Mesenteric fat pad (tissue), 1 donor: ENCODE measurements around the gene HPSE2. TPM values are rescaled to one million over a fixed set of nuclear protein-coding genes. Genes with fewer than 3 reads are reported as not detected.

Experiments
- DNase-seq: peaks from one replicate; pipeline ENCODE4 v3.0.0-alpha.2; 2020; ENCODE audit warnings: low spot score
- microRNA-seq: library from miRNA; unstranded; fragments of <30 nt; microRNA quantifications from one replicate; pipeline ENCODE4 v1.2.0, GENCODE V29; 2020; ENCODE audit warnings: borderline number of aligned reads
- total RNA-seq: library from RNA; stranded (reverse); fragmentation: NEBNext Ultra II Directional; extraction: Animal tissue kit (Norgen Biotek cat#: 25700); gene quantifications from one replicate; pipeline ENCODE4 v1.2.1, GENCODE V29; 2021
- donor health status: DM: yes; HTN: yes; CAD: no.

Gene HPSE2
- total RNA-seq, 1 donor from 2014 or later, result 1.9 TPM

- peak; percentile 78 for DNase-seq
These were observed 817.5 kb downstream of the HPSE2 start for GRCh38 chr10:98417973-98418664.

DNA sequence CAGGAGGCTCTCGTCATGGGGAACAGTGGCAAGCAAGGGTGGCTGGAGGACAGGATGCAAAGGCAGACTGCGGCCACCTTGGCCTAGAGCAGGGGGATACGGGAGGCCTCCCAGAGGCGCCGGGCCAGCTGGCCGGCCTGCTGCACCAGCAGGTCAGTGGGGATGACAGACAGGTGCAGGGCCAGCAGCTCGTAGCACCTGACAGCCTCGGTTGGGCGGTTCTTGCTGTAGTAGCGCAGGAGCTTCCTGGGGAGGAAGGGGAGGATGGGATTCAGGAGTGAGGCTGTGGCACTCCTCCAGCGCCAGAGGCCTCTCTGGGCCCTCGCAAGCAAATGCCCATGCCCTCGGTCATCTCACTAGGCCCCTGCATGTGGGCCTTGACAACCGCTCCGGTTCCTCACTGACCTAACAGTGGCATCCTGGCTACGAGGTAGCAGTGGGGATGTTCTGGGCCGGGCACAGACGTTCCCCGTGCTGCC, 818.1 kb downstream of the HPSE2 start:
- peak; percentile 64 for DNase-seq

GRCh38 chr10:98416606-98417388, 818.9 kb downstream of the HPSE2 start:
- peak; percentile 72 for DNase-seq

GRCh38 chr10:98415731-98416119, 819.9 kb downstream of the HPSE2 start:
- no peak for DNase-seq

DNA sequence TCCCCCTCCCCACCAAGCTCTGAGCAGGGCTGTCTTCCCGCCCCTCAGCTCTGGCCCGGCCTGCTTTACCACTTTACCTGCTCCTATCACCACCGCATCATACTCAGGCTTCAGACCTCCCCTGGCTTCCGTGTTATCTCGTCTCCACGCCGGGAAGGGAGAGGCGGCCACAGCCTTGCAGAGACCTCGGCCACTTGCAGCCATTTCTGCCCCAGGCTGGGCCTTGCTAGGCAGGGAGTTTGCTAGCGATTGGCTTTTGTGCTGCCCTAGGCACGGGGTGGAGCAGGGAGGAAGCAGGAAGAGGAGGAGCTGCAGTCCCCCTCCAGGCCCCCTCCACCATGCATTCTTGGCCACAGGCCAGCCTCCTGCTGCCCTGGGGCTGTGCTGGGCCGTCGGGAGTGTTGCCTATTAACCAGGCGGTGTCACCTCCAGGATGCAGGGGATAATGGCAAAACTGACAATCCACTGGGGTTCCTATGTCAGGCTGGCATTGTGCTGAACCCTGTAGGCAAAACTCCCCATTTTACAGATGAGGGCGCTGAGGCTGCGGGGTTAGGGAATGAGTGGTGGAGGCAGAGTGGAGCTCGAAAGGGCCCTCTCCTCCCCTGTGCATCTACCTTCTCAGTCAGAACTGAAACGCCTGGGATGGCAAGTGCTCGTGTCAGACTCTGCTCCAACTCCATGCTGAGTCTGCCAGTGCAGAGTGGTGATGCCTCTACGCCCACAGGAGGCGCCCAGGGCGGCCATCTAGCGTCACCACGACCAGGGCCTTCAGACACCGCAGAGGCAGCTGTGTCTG, 820.5 kb downstream of the HPSE2 start, which contains the start of gene PYROXD2:
TSS of gene PYROXD2 (minus strand) at position 251 of the 799 bp plus-strand sequence. CDS start at position 204, 47 bp downstream.
- DNase-seq, result peak; percentile 95

GRCh38 chr10:98414578-98414931, 821.1 kb downstream of the HPSE2 start:
- no peak for DNase-seq

DNA sequence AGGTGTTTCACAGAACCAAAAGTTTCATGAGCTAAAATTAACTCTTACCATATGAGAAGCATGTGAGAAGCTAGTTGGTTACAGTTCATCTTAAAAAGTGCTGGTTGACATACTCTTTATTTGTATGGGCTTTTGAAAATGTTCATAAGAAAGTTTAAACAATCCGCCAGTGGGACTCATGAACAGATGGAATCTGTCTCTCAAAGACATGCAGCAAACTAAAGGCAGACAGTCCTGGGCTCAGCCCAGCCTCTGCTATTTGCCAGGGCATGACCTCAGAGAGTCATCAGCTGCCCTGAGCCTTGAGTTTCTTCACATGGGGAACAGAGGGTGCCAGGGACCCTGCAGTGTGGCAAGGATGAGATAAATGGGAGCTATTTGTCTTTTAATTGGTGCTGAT, 823.9 kb downstream of the HPSE2 start:
- no peak for DNase-seq

GRCh38 chr10:98411166-98411565, 824.5 kb downstream of the HPSE2 start:
- no peak for DNase-seq

- DNase-seq, result no peak
These were observed 824.9 kb downstream of the HPSE2 start for GRCh38 chr10:98410759-98411158.

DNA sequence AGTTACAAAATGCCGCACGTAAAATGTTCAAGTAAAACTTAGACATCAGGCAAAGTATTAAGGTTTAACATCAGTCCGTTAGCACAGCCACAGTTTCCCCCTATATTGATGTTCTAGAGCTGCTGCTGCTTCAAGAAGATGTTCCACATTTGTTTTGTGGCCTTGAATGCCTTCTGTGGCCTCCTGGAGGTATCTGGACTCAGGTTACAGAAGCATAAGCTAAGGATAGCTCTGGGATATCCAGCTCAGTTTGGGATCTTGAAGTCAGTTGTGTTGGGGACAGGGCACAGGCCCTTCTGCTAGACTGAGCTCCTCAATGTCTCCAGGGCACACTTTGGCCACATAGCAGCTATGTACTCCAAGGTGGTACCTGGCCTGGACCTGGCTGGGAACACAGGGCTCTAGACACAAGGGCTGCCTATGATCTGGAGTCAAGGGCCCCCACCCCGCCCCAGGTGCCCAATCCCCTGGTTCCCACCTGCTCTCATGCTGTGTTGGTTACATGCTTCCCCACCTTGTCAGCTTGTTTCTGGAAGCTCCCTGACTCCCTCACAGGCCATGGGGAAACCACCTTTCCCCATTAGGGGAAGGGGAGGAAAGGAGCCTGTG, 825.4 kb downstream of the HPSE2 start:
- no peak for DNase-seq

GRCh38 chr10:98408799-98409198, 826.9 kb downstream of the HPSE2 start:
- no peak for DNase-seq

GRCh38 chr10:98407744-98408241, 827.9 kb downstream of the HPSE2 start:
- no peak for DNase-seq

Small RNA genes within 50 kb of the gene (microRNA-seq; reads per million reads assigned to microRNA genes)
- not detected for gene MIR4685
- gene MIR6507, result not detected

Other genes with a start within 250 kb of the HPSE2 start
- 0.61 TPM for gene CNNM1, start 93.5 kb upstream of the HPSE2 start, total RNA-seq
- gene GOT1, start 194.8 kb upstream of the HPSE2 start, total RNA-seq, result 14.9 TPM